Umbilical cord (tissue), 2 donors: ENCODE data around the gene GBP3. TPM values are rescaled to one million over a fixed set of nuclear protein-coding genes. Genes with fewer than 3 reads are reported as not detected.
"Not testable (repeated sequence)": the region's sequence is repeated elsewhere in the genome, so short reads cannot be mapped to it uniquely, and the experiment has no call there.

Experiments
- DNase-seq: peaks from one replicate; pipeline ENCODE4 v3.0.0-alpha.2; 2015; ENCODE audit warnings: low spot score
- total RNA-seq: library from RNA; depleted of rRNA; stranded (reverse); fragments of >200 nt; gene quantifications from one replicate; pipeline ENCODE4 v1.2.3, GENCODE V29; 2014; ENCODE audit warnings: low replicate concordance; ENCODE audit not compliant: insufficient read depth

The GBP3 gene
- total RNA-seq, 1 donor from 2014 or later = 24.1 TPM

DNA sequence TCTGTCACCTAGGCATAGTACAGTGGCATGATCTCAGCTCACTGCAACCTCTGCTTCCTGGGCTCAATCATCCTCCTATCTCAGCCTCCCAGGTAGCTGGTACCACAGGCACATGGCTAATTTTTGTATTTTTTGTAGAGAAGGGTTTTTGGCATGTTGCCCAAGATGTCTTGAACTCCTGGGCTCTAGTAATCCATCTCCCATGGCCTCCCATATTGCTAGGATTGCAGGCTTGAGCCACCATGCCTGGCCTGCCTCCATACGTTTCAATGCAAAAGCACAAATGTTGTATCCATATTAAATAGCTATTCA lies 17.6 kb upstream of the GBP3 start:
- no peak for DNase-seq

DNA sequence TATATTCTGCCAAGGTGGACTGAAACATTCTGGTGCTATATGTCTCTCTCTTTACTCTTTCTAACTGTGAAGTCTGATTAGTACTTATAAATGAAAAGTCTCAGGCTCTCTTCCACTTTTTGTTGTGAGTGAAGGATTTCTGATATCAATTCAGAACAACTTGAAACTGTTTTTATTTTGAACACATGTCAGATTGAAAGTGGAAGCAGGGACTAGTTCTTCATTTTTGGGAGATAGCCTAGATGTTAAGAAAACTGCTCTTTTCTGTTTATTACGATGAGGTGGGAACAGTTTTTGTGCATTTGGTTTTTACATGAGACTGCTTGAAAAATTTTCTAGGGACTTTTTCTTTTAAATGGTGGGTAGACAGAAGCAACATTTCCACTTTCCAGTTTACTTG lies 14.5 kb upstream of the GBP3 start:
- DNase-seq = no peak

DNA sequence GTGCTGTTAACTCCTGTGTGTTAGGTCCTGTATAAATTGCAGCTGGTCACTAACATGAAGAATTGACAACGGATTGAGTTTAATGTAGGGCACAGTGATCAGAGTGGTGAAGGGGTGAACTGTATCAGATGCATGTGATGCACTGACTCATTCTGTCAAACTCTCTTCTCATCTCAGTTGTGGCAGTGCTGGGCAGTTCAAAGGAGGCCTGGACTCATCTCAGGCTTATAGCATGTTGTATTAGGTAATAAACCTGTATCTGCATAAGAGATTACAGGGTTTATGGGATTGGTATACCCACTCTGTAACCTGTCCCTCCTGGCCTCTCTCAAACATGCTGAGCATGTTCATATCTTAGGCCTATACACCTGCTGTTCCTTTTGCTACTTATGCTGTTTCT lies 12.4 kb upstream of the GBP3 start:
- DNase-seq = no peak

DNA sequence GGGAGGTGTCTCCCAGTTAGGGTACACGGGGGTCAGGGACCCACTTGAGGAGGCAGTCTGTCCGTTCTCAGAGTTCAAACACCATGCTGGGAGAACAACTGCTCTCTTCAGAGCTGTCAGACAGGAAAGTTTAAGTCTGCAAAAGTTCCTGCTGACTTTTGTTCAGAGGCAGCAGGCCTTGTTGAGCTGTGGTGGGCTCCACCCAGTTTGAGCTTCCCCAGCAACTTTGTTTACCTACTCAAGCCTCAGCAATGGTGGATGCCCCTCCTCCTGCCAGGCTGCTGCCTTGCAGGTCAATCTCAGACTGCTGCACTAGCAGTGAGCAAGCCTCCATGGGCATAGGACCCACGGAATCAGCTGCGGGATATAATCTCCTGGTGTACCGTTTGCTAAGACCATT lies 11.3 kb upstream of the GBP3 start:
- not testable (repeated sequence) for DNase-seq

DNA sequence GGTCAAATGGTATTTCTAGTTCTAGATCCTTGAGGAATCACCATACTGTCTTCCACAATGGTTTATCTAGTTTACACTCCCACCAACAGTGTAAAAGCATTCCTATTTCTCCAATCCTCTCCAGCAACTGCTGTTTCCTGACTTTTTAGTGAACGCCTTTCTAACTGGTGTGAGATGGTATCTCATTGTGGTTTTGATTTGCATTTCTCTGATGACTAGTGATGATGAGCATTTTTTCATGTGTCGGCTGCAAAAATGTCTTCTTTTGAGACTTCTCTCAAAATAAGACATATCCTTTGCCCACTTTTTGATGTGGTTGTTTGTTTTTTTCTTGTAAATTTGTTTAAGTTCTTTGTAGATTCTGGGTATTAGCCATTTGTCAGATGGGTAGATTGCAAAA lies 6.4 kb upstream of the GBP3 start:
- DNase-seq = not testable (repeated sequence)

DNA sequence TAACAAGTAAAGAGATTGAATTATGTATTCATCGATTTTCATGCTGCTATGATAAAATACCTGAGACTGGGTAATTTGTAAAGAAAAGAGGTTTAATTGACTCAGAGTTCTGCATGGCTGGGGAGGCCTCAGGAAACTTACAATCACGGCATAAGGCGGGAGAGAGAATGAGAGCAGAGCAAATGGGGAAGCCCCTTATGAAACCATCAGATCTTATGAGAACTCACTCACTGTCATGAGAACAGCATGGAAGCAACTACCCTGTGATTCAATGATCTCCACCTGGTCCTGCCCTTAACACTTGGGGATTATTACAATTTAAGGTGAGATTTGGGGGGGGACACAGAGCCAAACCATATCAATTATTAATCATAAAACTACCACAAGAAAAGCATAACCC lies 3.3 kb upstream of the GBP3 start:
- DNase-seq = no peak

DNA sequence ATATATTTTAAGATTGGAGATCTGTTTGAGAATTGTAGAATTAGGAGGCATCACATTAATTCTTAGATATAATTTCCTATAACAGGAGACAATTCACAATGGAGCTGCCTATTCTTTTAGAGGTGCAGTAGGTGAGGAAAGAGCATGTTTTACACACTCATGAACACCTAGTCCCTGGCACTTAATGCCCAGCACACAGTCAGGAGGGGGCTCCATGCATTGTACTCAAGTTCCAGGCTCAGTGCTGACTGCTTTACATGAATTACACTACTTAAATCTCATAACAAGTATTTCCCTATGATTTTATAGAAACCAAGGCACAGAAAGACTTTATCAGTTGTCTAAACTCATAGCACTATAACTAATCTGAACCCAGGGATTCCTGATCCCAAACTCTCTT lies 360 bp upstream of the GBP3 start:
- DNase-seq = no peak

DNA sequence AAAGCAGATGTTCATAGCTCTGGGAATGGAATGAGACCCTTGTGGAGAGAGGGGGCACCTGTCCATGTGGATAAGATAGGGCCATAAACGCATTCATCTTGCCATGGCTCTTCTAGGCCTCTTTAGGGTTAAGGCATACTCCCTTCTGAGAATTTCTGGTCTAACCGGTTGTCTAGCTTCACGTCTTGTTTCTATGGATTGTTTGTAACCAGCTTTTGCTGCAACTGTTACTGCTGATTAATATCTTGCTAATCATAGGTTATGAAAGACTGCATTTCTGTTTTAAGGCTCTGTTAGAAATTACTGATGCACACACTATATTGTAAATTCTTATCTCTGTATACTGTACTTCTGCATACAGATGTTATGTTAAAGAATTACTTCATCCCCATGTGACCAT lies 4.3 kb downstream of the GBP3 start:
- DNase-seq = not testable (repeated sequence)

DNA sequence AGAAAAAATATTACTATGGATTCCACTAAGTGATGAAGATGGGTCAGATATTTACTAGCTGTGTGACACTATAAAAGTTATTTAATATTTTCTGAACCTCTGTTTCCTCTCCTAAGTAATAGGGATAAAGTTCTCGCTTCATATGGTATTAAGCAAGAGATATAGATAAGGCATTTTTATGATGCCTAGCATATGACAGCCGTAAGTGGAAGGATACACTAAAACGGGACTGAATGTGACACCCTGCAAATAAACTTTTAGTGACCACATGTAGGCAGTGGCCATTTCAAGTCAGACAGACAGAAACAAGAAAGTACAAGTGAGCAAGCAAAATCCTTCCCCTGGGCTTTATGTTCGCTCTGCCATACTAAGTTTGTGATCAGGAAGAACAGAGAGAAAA lies 14.2 kb downstream of the GBP3 start:
- no peak for DNase-seq

DNA sequence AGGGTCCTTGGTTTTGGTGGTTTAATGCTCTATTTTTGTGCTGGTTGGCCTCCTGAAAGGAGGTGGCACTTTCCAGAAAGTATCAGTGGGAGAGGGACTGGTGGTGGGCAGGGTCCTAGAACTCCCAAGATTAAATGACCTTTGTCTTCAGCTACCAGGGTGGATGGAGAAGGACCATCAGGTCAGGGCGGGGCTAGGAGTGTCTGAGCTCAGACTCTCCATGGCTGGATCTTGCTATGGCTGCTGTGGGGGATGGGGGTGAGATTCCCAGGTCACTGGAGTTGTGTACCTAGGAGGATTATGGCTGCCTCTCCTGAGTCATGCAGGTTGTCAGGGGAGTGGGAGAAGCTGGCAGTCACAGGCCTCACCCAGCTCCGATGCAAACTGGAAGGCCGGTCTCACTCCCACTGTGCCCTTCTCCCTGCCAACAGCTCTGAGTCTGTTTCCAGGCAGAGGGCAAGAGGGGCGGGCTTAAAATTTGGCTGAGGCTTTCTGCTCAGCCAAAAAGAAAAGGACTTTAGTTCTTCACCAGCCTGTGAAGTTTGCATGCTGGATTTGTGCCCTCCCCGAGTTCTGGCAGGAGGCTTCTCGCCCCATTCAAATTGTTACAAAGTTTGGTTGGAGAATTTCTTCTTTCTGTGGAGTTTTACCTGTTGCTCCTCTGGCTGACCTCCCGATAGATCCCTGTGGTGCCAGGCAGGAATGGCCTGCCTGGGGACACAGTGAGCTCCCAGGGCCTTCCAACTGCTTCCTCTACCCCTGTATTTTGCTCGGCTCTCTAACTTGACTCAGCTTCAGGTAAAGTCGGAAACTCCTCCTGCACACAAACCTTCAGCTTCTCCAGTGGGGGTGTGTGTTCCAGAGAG lies 17.1 kb downstream of the GBP3 start:
- DNase-seq = no peak

DNA sequence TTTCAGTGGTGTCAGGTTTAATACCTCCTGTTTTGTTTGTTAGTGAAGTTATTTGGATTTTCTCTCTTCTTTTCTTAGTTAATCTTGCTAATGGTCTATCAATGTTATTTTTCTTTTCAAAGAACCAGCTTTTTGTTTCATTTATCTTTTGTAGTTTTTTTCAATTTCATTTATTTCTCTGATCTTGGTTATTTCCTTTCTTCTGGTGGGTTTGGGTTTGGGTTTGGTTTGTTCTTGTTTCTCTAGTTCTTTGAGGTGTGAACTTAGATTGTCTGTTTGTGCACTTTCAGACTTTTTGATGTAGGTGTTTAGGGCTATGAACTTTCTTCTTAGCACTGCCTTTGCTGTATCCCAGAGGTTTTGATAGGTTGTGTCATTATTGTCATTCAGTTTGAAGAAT lies 20.5 kb downstream of the GBP3 start:
- not testable (repeated sequence) for DNase-seq

DNA sequence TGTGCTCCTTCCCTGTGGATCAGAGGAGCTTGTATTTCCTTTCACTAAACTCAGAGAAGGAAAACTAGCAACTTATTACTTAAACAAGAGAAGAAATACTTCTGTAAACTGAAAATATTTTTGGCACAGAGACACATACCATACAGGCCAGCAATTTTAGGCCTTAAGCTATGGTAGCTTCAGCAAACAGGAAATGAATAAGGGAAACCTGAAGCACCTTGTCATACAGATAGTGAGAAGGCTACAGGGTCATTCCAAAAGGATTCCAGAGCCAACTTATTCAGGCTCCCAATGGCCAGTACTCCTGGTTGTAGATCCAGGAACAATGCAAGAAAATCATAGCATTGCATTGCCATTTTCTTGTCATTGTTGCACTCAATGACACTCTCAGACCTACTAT lies 21.2 kb downstream of the GBP3 start:
- DNase-seq = no peak

DNA sequence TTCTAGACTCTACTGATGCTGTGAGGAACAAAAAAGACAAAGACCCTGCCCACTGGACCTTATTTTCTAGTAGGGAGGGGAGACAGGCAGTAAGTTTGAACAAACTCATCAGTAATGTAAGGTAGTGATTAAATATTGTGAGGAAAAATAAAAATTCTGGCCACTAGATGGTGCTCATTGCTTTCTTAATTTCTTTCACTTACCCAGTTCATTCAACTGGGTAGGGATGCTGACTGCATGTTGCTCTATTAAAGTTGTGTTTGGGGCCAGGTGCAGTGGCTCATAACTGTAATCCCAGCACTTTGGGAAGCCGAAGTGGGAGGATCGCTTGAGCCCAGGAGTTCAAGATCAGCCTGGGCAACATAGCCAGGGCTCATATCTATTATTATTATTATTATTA lies 23.9 kb downstream of the GBP3 start:
- peak; percentile 83 for DNase-seq

DNA sequence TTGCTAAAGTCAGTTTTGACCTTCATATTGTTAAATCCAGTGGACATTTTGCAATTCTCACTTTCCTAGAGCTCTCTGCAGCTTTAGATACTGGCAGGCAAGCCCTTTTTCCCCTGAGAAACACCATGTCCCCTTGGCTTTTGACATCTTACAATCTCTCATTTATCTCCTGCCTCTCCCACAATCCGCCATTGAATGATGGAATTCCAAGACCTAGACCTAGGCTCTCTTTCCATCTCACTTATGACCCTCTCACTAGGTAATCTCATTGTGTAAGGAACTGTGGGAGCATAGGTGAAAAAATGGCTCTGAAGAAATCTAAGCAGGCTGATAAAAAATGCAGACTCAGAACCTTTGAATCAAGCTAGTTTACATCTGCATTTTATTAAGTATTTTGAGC lies 32.2 kb downstream of the GBP3 start:
- peak; percentile 10 for DNase-seq

DNA sequence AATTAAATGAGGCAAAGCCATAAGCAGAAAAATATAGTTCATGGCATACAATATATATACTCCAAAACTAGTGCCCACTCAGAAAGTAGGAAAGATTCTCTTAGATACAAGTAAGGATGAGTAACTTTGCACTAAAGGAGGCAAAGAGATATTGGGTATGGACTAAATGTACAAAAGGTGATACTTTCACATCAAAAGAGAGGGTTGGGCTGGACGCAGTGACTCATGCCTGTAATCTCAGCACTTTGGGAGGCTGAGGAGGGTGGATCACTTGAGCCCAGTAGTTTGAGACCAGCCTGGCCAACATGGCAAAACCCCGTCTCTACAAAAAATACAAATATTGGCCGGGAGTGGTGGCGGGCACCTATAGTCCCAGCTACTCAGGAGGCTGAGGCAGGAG lies 37.0 kb downstream of the GBP3 start:
- DNase-seq = peak; percentile 14

DNA sequence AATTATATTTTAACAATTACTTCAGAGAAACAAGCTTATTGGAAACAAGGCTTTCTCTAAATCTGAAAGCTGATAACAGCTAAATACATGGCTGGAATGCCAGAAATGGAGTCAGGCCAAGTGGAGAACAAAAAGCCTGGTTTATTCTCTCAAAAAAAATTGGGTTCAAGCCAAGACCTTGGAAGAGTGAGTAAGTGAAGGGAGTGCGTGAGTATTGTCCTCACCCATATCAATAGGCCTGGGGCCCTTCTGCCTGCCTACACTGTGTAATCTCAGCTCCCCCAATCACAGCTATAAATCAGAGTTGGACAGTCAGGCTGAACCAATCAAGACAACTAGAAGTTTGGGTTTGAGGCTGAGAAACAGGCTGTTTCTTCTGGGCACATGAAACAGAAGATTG lies 37.6 kb downstream of the GBP3 start:
- peak; percentile 89 for DNase-seq

DNA sequence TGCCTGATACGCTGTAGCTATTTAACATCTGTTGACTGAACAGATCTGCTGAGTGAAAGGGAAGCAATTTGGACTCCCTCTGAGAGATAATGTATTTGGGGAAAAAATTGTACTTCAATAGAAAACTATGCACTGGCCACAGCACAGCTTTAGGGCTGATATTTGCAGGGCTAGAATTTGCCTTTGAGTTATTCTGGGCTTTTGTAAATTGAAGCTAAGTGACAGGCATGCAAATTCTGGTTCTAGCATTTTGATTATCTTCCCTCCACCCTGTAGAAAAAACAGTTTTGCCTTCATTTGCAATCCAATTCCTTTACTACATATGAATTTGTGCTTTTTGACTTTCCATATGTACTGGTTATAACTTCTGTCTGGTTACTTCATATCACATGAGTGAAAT lies 38.1 kb downstream of the GBP3 start:
- DNase-seq = no peak

DNA sequence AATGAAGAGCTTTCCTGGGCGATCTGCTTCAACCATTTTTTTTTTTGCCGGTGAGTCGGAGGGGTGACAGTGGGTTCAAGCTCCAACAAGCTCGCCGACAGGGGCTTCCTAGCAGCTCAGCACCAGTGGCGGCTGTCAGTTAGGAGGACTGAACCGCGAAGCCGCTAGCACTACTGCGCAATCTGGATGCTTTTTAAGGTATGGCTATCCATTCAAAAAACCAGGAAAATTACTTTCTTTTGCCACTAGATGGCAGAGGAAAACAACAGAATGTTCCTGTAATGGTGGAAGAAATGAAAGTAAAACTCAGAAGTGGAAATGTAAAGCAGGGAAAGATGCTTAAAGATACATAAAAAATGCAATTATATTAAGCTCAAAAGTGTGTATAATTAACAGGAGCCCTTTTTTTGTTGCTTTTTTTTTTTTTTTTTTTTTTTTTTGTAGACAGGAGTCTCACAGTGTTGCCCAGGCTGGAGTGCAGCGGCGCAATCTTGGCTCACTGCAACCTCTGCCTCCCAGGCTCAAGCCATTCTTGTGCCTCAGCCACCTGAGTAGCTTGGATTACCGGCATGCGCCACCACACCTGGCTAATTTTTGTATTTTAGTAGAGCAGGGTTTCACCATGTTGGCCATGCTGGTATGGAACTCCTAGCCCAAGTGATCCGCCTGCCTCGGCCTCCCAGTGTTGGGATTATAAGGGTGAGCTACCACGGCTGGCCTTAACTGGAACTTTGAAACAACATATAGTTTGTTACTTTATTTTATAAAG lies 38.7 kb downstream of the GBP3 start:
- peak; percentile 72 for DNase-seq

DNA sequence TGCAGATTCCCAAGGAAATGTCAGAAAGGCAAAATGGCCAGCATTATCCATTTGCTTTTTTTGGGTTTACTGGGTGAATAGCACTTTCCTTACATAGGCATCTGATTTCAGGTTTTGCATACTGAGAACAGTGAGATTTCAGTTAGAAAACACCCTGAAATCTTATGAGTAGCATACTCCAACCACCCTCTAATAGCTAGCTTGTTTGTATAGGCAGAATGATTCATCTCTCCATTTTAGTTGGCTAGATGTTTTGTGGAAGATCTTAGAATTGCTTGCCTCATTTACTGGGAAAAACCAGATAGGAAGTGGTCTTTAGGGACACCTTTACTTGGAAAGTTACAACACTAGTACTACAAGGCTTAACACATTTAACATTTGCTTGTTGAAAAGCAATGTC lies 40.6 kb downstream of the GBP3 start:
- no peak for DNase-seq

DNA sequence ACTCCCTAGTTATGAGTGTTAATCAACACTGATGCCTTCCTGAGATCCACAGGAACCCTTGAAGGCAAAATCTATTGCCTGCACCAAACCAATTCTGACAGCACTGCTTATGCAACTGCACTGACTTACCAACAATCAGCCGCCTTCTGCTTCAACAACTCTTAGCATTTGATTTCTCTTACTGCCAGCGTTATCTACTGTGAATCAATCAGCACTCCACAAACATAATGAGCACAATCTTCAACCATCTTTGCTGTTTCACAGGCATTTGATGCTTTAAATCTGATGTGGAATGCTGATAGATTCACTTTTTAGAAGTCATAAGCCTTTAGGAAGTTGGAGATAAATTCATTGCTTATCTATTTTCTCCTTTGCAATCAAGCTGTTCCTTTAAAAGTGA lies 41.2 kb downstream of the GBP3 start:
- not testable (repeated sequence) for DNase-seq

DNA sequence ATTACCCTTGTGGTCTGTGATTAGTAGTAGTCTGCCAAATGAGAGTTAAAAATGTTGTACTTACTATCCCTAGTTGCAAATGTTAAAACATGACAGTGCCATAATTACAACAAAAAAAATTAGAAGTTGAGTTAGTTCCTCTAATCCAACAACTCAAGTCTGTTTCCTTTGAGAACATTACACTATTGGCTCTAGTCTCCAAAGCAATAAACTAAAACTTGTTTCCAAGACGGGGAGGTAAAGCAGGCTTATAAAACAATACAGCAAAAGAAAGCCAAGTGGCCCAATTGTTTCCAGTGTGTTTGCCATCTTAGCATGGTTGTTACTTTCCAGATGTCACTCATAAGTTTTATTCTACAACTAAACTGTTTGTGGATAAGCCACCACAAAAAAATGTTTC lies 41.8 kb downstream of the GBP3 start:
- DNase-seq = no peak

DNA sequence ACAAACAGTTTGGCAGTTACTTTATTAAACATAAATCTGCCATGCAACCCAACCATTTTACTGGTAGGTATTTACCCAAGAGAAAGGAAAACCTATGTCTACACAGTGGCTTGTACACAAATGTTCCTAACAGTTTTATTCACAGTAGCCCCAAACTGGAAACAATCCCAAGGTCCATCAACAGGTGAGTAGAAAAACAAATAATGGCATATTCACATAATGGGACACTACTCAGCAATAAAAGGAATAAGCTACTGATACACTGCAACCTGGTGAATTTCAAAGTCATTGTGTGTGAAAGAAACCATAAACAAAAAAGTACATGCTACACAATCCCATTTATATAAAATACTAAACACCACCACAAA lies 42.9 kb downstream of the GBP3 start:
- no peak for DNase-seq

DNA sequence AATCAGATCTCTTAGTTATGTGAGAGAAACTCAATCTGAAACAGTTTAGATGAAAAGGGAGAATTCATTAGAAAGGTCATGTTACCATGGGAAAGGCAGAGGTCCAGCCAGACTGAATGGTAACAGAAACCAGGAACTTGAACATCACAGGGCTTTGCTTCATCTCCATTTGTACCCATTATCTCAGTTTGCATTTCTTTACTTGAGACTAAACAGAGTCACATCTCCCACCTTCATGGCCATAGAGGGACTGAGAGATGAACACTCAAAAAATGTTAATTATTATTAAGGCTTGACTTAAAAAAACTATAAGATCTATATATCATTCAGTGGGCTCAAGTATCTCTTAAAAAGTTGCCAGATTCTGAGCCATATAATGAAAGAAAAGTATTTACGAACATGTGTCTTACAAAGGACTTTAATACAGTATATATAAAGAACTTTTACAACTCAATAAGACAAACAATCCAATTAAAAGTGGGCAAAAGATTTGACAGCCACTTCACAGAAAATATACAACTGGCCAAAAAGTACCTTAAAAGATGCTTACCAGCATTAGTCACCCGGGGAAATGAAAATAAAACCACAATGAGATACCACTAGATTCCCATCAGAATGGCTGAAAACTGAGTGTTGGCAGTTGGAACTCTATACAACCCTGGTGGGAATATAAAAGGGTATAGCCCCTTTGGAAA lies 43.5 kb downstream of the GBP3 start:
- DNase-seq = no peak
